ENCODE measurements around the gene BCAS3.

BCAS3 gene

GRCh38 chr17:61280338-61280737, 602.7 kb downstream of the BCAS3 start:
- DNase-seq: no peak

GRCh38 chr17:61280851-61281250, 603.2 kb downstream of the BCAS3 start:
- DNase-seq: no peak

GRCh38 chr17:61282377-61282776, 604.7 kb downstream of the BCAS3 start:
- no peak for DNase-seq

- no peak for DNase-seq
These were observed 605.4 kb downstream of the BCAS3 start for GRCh38 chr17:61283043-61283442.

GRCh38 chr17:61284174-61284573, 606.5 kb downstream of the BCAS3 start:
- DNase-seq: no peak

DNA sequence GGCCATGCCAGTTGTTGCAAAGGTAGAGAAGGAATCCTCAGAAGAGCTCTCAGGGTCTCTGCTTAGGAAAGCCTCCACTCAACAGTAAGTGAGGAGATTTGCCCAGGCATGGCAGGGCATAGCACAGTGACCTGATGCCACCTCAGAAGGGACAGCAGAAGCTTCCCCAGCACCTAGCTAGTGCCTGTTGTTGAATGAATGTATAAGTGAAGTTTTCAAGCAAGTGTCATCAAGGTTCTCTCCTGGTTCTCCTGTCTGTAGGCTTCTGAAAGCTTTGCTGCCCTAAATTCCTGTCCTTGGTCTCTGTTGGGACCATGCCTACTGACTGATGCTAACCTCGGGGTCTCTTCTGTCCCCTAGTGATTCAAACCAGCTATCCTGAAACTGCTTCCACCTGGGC, 607.1 kb downstream of the BCAS3 start:
- DNase-seq: no peak

DNA sequence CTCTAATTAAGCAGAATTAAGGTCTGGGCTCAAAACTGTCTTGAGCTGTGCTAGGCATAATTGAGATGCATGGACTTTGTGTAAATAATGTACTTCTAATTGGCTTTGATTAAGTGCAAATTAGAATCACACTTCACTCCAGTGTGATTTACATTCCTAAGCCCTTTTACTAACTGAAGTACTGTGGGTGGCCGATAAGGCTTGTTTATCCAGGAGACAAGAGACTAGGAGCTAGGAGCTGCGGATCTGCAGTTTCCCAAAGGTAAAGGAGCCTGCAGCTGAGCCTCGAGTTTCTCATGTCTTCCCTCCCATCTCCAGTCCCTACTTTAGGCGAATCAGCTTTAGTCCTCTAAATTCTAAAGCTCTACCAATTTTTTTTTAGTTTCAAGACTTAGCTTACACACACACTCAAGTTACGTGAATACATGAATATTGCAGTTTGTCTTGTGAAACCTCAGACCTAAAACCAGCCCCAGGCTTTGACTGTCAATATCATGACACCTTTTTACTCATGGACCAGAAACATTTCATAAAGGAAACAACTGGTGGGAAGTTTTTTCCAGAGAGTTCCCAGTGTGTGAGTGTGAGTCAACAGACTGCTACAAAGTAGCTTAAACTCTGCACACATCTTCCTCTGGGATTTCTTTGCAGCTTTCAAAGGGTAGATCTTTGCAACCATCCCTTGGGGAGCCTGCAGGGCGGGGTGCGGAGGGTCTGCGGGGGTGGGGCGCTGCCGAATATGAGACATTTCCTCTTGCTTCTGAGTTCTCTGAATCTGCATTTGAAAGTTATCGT, 608.1 kb downstream of the BCAS3 start:
- no peak for DNase-seq

DNA sequence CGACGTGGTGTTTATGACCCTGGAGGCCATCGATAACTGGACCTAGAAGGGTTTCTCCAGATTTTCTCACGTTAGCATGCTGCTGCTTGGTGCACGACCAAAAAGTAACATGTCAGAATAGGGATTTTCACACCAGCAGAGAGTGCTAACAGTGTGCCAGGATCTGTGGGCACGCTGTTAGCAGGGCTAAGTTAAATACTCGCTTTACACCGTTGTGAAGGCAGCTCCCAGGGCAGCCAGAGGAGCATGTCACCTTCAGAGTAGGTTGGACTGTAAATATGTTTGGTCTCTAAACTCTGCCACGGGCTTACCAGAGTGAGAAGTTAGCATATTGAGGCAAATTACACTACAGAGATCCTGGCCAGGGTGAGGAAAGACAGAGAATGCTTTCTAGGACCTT, 608.8 kb downstream of the BCAS3 start:
- DNase-seq: no peak

DNA sequence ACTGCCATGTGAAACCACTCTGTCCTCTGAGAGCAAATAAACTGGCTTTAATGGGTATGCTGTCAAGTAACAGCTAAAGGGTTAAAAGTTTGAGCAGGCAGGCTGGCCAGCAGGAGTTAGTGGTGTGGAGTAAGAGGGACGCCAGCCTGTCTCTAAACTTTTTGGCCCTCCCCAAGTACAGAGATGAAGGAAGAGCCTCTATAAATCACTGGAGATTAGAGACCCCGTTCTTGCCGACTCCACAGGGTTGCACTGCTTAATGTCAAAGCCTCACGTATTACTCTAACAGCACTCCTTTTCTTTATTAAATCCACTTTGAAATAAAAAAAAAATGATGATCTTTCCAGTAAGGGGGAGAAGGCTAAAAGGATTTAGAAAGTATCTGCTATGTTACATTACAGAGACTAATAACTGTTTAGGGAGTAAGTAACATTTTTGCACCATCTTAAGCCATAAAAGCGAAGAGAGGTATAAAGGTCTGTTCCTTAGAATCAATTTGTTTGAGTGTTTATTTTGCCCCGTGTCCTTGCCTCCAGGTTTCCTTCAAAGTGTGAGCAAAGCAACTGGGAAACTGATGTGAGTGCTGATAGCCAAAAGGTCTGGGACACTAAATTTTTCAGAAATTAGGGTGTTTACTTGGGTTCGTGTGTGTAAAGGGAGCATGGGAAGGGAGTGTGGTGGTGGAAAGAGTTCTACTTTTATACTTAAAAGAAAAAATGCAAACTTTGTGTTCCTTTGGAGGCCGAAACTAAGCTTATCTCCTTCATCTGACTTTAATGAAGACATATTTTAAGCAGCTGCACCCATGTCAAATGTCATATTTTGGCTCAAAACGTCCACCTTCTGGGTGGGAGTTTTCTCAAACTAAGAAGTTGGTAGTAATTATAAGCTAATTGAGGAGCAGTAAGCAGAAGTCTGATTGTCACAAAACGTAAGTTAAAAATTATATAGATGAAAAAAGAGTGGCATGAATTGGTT, 612.0 kb downstream of the BCAS3 start:
- no peak for DNase-seq

GRCh38 chr17:61291451-61292285, 614.0 kb downstream of the BCAS3 start:
- DNase-seq: no peak

DNA sequence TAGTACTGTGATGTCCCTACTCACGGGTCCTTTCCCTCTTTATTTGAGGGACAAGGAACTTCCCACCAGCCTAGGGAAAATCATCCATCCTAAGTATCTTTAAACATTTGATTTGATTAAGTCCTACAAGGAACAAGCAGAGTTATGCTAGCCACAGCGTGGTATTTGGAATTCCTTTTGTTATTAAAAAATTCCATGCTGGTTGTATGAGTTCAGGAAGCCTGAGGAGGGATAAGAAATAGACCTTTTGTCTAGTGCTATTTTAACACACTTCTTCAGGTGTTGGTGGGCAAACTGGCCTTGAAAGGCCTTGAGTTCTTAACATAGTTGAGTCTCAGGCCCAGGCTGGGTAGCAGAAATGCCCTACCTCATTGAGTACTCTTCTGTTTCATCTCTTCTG, 616.6 kb downstream of the BCAS3 start:
- DNase-seq: no peak

- no peak for DNase-seq
These were observed 617.1 kb downstream of the BCAS3 start for GRCh38 chr17:61294777-61295176.

DNA sequence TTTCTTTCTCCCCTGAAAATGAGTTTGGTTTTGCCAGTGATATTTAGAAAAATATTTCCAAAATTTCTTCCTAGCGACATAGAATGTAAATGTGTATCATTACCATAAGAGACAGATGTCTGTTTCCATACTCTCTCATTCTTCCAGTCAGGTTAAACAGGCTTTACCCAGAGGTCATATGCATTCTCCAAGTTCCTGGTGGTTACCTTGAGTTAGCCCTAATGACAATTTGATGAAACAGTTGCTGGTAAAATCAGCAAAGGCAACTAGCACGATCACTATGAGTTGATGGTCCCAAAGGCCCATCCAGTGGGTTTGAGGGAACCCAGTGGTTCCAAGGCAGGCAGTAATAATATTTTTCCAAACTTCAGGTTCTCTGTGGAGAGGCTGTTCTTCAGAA, 618.4 kb downstream of the BCAS3 start:
- DNase-seq: no peak

DNA sequence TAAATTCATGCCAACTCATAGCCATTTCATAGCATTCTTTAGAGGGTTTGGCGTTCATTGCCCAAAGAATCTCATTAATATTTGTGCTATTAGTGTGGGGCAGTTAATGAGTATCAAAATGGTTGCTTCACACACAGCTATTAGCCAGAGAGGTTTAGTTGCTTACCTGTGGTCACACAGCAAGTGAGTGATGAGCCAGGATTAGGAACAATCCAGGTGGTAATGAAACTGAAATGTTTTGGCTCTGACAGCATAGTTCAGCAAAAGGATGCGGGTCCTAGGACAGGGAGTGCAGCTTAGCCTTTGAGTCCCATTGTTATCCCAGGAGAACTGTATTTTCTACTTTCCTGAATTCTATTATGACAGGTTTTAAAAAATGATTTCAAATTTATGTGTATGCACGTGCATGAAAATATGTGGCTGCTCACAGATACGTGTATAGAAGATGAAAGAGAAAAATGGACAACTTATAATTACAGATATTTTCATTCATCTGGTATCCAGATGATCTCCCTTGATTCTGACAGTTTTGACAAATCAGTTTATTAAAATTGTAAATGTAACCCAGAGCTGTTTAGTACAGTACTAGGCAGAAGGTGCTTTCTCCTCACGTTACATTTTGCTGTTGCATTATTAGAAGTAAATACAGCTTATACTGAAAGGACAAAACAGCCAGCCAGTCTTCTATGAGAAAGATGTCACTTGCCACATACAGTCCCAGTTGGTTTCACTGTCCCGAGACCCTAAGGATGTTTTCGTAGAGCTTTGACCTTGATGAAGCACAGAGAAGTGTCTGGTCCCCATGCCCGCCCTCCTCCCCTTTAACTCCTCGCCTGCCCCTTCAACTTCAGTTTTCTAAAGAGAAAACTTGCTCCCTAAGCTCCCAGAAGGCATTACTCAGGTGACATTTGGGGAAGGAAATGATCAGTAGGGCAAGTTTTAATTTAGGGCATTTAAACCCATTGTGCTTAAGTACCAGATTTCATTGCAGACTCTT, 622.2 kb downstream of the BCAS3 start:
- no peak for DNase-seq

DNA sequence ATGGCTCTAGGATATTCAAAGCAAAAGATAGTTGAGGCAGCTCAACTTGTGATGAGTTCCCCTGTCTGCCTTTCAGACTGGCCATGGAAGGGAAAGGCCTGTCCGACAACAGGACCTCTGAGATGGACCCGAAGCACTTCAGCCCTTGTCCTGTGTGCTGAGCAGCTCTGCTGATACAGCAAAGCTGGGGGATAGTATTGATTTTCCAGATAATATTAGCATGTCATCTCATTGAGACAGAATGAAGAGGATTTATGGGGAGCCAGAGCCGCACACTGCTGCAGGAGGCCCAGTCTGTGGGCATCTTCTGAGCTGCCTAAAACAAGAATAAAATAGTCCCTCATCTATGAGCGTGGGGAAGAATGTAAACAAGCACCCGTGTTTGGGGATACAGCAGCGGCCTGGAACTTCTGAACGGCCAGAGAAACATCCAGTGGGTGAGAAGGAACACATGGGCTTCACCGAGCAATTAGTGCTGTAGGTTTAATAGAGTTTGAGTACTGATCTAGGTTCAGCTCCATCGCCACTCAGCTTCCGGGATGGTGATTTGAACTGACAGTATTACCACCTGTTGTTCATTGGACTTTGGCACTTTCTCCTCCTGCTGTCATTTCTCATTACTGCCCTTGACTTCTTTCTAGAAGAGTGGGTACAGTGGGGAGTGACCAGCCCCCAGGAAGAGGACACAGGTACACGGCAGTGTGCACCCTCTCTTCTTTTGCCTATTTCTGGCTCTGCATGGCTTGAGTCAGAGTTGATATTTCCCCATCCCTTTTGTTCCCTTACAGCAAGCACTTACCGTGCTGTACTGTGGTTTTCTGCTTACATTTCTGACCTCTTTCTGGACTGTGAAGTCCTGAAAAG, 625.5 kb downstream of the BCAS3 start:
- DNase-seq: no peak

DNA sequence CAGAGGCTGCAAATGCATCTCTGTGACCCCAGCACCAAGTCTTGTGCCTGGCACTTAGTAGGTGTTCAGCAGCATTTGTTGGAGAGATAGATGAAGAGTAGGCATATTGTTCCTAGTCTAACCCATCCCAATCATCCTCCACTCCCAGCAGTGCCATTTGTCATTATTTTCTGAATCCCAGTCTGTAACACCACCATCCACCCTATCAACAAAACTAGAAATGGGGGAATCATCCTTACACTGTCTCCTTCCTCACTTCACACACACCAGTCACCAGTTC, 626.1 kb downstream of the BCAS3 start:
- DNase-seq: no peak

DNA sequence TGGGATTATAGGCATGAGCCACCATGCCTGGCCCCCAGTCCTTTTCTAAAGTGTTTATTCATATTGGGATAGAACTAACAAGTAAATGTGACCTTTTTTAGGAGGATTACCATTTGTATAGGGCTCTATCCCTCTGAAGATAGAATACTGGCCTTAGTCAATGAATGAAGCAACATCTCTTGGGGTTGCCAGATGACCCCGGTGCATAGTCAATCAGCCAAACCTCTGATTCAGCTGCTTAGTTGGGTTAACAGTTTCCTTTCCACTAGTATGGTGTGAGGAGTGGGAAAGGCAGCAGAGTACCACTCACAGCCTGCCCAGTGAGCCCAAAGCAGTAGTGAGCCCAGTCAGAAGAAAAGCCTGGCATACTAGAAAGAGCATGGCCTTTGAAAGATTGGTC, 627.4 kb downstream of the BCAS3 start:
- DNase-seq: no peak

DNA sequence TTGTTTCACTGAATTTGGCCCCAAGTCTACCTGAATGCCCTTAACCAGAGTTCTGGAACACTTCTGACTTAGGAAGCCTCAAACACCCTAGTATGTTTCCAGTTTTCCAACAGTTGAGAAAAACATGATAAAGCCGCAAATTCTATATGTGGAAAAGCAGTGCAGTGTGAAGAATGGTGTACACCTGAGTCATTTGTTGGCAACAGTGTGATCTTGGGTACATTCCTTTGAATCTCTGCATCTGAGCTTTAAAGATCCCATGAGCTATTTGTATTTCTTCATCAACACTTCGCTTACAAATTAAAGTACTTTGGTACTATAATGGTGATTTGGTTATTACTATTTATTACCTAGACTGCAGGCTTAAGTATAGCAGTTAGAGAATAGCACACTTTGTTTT, 628.4 kb downstream of the BCAS3 start:
- no peak for DNase-seq

DNA sequence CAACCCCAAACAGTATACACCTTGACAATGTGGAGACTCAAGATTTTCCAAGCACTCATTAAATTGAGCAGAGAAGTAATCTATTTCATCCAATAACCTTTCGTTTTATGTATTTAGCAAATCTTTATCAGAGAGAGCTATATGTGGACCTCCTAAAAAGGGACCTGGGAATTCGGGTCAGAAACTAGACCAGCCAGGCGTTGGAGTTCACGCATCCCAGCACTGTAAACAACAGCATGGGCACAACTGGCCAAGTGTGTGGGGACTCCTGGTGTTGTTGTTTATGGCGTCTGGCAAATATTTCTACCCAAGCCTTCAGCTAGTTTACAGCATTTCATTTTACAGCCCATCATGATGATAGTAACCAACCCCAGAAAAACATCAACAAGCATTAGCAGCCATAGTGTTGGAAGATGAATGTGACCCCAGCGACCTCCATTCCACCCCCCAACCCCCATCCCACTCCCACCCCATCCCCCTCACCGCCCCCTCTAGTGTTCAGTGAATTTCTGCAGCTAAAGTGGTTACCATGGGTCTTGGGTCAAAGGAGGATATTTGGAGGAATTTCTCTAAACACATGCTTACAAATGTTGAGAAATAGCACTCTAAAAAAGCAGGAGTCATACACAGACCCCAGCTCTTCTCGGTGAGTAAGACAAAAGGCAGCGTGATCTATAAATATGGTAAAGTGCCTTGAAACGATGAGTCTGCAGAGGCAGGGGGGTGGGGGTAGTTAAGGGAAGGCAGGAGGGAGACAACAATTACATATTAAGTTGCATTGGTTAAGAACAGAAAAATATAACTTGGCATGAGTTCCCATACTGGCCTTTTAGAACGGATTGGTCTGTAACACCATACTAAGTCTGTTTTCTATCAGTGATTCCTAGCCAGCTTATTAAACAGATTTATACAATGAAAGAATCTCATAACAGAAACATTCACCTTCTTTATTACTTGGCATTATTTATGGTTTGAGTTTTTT, 630.5 kb downstream of the BCAS3 start:
- no peak for DNase-seq

Data from NCI-H345 (cell line).